GM15510 (cell line): ENCODE measurements around the gene DAB2IP.

ENCODE experiments used
- POLR2A ChIP-seq: IDR thresholded peaks from 3 replicates; pipeline ENCODE4 v1.6.1; 2011; ENCODE audit warnings: borderline replicate concordance; ENCODE audit not compliant: insufficient read length; ENCODE audit errors: extremely low read depth

DAB2IP gene

GRCh38 chr9:121637713-121638220 is 13.7 kb upstream of the DAB2IP start:
- no peak for TF ChIP-seq POLR2A

- no peak for TF ChIP-seq POLR2A
Observed at GRCh38 chr9:121638399-121638798, 13.0 kb upstream of the DAB2IP start.

- no peak for TF ChIP-seq POLR2A
Observed at GRCh38 chr9:121638901-121639592, 12.4 kb upstream of the DAB2IP start.

GRCh38 chr9:121639619-121640018 is 11.8 kb upstream of the DAB2IP start:
- no peak for TF ChIP-seq POLR2A

GRCh38 chr9:121640076-121640475 is 11.4 kb upstream of the DAB2IP start:
- no peak for TF ChIP-seq POLR2A

GRCh38 chr9:121640491-121641223 is 10.8 kb upstream of the DAB2IP start:
- no peak for TF ChIP-seq POLR2A

GRCh38 chr9:121641224-121641611 is 10.2 kb upstream of the DAB2IP start:
- TF ChIP-seq POLR2A, result no peak

- TF ChIP-seq POLR2A, result no peak
Observed at GRCh38 chr9:121642758-121643157, 8.7 kb upstream of the DAB2IP start.

GRCh38 chr9:121643473-121643872 is 8.0 kb upstream of the DAB2IP start:
- TF ChIP-seq POLR2A, result no peak

- no peak for TF ChIP-seq POLR2A
Observed at GRCh38 chr9:121645003-121645402, 6.4 kb upstream of the DAB2IP start.

GRCh38 chr9:121645853-121646807 is 5.3 kb upstream of the DAB2IP start:
- TF ChIP-seq POLR2A, result no peak

- no peak for TF ChIP-seq POLR2A
Observed at GRCh38 chr9:121646992-121647391, 4.4 kb upstream of the DAB2IP start.

GRCh38 chr9:121648172-121648571 is 3.3 kb upstream of the DAB2IP start:
- no peak for TF ChIP-seq POLR2A

GRCh38 chr9:121648799-121649198 is 2.6 kb upstream of the DAB2IP start:
- no peak for TF ChIP-seq POLR2A
